NCI-H2081 (cell line): ENCODE results near the gene CACNA1A.
"Not testable (repeated sequence)": the region's sequence is repeated elsewhere in the genome, so short reads cannot be mapped to it uniquely, and the experiment has no call there.

Experiments
- DNase-seq, 2 experiments: peaks; one replicate each; lab custom pipeline; 2025; lab: John Stamatoyannopoulos, UW

Gene CACNA1A

DNA sequence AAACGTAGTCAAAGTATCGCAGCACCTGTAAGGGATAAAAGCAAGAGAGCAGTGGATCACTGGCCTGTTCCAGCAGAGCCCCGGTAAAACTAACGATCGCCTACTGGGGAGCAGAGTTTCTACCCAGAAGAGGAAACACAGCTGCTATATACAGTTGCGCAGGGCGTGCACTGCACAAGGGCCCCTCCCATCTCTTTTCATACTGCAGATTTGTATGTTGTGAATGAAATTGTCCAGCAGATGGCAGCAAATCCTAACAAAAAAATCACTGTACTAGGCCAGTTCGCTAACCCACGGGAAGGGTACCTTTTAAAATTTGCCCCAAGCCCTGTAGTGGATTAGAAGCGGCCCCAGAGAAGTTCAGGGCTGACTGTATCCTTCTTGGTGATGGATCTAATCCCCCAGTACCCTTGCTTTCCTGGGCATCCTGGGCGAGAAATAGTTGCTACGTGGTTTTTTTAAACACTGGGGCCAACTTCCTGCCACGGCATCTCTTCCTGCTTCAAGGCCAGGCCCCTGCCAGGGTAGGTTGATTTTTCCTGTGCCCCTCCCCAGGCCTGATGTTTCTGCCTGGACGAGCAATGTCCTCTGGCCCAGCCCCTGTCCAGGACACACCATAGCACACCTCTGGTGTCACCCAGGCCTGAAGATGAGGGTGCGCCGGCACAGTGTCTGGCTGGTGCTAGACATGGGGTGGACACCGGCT is 229.0 kb downstream of the CACNA1A start:
- peak; percentile 46 to 72 for DNase-seq

GRCh38 chr19:13275016-13275722 is 231.1 kb downstream of the CACNA1A start:
- DNase-seq, result no peak

DNA sequence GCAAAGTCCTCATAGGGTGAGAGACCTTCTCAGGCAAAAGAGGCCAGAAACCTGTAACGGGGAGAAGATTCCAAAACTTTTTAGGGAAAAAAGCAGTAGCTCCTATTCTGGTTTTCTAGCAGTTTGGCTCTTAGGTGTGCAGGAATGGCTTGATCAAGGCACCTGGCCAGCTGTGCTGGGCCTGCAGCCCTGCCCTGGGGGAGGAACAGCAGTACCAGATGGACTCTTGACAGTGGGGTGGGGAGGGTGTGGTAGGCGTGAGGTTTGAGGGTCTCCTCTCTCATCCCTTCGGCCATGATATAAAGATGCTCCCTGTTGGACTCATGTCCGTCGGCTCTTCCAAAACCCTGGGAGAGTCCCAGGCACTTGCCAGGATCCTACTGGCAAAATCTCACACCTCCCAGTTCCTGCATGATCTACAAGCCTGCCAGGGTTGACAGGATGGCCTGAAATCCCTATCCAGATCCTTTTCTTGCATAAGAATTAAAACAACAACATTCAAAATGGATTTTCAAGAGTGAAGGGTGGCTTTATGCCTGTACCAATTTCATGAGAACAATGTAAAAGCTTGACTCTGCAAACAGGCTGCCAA is 235.7 kb downstream of the CACNA1A start:
- DNase-seq, result no peak

DNA sequence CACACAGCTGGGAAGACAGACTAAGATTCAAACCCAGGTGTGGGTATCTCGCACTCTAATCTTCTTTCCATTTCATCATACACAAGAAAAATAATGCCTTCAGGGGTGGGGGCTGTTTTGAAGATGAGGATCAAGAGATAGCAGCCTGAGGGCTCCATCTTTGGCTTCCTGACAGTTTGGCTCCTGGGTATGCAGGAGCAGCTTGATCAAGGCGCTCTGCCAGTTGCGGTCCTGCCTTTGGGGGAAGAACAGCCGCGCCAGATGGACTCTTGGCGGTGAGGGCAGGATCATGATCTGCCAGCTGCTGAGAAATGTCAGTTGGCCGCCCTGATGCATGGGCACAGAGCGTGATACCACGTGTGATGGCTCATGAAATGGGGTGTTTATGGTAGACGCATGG is 236.9 kb downstream of the CACNA1A start:
- DNase-seq, result no peak

DNA sequence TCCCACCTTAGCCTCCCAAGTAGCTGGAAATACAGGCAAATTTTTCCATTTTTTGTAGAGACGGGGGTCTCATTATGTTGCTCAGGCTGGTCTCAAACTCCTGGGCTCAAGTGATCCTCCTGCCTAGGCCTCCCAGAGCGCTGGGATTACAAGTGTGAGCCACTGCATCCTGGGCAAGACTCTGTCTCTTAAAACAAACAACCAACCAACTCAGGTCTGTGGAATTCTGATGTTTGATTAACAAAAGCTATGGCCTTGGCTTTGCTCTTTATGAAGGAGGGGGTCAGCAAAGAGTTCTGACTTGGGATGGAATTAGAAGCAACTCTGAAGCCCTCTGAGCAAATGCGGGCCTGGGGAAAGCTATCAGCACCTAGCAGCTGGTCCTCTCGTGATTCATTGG is 238.4 kb downstream of the CACNA1A start:
- no peak for DNase-seq

DNA sequence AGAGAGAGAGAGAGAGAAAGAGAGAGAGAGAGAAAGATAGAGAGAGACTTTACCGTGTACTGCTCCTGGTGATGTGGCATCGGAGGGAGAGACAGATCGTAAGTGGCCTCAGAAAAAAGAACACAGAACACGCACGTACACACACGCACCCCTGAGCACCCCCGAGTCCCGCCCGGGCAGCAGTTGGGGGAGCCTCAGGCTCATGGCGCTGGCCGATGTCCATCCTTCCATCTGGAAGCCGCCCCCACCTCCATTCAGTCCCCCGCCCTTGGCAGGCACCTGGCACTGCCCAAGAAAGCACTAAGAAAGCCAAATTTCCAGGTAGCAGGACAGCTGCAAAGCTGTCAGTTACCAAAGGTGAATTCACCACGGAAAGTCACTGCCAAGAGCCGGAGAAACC is 239.1 kb downstream of the CACNA1A start:
- no peak for DNase-seq

GRCh38 chr19:13262450-13262849 is 243.8 kb downstream of the CACNA1A start:
- peak in 1 of 2 experiments; percentile 25 for DNase-seq

DNA sequence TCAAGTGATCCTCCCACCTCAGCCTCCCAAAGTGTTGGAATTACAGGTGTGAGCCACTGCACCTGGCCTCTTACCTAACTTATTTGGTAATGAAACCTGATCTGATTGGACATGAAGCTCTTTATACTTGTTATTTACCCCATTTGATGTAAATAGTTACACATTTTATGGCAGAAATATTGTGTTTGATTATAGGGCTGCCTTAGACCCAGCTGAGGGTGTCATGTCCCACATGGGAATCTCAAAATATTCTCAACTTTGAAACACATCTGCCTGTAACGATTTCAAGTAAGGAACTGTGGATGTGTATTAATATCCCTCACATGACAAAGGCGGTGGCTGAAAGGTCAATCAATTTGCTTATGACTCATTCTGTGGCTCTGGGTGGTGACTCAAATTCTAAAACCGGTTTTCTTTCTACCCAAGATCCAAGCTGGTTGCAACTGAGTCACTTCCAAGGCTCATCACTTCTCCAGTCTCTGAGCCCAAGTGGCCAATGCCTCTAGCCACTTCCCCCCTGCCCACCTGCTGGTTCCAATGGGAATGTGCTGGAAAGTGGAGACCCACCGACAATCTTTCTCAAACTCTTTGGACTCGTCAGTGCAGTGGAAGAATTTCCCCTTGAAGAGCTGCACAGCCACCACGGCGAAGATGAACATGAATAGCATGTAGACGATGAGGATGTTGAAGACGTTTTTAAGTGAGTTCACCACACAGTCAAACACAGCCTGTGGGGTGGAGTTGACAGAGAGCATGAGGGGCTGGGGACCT is 245.2 kb downstream of the CACNA1A start:
- no peak for DNase-seq

- DNase-seq, result no peak
These were observed 249.4 kb downstream of the CACNA1A start for GRCh38 chr19:13256918-13257317.

DNA sequence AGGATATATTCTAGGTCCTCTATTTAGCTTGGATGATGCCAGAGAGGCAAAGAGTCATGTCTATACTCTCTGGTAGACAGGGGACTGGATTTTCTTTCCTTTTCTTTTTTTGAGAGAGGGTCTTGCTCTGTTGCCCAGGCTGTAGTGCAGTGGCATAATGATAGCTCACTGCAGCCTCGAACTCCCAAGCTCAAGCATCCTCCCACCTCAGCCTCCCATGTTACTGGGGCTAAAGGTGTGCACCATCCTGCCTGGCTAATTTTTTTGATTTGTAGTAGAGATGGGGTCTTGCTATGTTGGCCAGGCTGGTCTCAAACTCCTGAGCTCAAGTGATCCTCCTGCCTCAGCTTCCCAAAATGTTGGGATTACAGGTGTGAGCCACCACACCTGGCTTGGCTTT is 249.9 kb downstream of the CACNA1A start:
- DNase-seq, result not testable (repeated sequence)

- no peak for DNase-seq
These were observed 250.6 kb downstream of the CACNA1A start for GRCh38 chr19:13255719-13256059.

DNA sequence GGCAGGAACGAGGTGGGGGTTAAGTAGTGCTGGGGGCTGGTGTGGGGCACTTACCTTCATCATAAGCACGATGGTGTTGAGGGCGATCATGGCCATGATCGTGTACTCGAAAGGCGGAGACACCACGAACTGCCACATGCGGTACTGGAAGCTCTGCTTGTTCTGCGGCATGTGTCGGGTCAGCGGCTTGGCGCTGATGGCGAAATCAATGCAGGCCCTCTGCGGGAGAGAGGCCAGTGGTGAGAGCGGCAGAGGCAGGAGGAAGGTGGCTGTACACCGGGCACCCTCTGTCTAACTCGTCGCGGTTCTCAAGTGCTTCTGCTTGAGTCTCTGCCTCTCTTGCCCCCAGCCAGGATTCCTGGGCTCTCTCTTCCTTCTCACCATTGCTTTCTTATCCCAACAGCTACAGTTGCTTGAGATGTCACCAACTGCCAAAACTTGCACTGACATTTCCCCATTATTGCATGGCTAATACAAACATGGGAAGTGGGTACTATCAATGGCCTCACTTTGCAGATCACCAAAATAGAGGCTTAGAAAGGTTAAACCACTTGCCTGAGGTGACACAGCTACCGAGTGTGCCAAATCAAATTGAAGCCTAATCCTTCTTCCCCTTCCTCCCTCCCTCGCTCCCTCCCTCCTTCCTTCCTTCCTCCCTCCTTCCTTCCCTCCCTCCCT is 251.1 kb downstream of the CACNA1A start:
- DNase-seq, result no peak

DNA sequence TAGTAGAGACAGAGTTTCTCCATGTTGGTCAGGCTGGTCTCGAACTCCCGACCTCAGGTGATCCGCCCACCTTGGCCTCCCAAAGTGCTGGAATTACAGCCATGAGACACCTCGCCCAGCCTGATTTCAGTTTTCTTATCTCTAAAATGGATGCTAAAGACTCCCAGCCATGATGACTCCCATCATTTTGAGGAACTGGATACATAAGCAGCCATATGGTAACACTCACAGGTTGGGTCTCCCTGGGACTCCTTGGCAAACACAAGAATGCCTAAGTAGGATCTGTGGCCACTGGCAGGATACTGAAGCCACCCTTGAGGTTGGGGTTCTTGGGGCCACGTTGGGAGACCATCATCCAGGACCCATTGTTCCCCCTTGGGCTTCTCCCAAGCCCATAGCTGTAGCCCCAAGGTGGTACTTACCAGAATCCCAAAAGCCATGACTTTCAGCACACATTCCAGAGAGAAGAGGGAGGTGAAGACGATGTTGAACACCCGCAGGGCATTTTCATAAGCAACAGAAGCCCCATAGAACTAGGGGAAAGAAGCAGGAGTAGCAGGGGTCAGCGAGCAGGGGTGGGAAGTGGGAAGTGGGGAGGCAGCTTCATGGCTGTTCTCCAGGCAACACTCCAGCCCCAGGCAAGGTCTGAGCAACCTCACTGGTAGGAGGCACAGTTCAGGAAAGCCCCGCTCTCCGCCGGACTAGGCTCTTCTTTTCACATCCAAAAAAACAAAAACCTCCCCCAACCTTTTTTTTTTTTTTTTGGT is 253.5 kb downstream of the CACNA1A start:
- no peak for DNase-seq

GRCh38 chr19:13244920-13245319 is 261.4 kb downstream of the CACNA1A start:
- no peak for DNase-seq

DNA sequence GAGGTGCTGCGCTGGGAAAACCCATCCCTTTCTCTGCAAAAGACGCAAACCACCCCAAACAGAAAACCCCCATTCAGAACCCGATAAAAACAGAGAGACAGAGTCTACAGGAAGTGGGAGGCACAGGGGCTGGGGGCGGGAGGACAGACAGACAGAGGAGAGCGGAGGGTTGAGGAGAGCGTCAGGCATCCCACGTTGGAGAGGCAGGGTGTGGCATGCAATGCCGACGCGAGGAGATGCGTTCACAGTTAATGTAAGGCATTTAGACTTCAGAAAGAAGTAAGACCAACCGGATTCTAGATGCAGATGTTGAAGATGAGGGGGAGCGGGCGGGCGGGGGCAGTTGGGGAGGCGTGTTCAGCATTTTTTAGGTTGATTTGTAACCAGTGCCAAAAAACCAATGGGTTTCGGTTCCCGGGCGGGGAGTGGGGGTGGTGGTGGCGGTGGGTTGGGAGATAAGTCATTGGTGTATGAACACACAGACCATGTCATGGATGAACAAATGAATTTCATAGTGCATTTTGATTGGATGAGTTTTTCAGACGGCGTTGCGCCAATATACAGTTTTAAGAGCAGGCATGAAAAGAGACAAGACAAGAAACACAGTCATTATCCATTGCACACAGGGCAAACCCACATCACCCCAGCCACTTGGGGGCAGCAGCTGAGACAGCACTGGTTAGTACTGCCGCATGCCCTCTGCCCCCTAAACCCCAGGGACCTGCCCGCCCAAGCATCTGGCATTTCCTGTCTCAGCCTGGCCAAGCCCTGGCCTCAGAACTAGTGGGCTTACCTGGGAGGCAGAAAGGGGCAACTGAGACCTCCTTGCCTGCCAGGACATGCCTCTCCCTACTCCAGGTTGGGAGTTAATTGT is 264.8 kb downstream of the CACNA1A start:
- no peak for DNase-seq

GRCh38 chr19:13240312-13241022 is 265.8 kb downstream of the CACNA1A start:
- DNase-seq, result no peak

DNA sequence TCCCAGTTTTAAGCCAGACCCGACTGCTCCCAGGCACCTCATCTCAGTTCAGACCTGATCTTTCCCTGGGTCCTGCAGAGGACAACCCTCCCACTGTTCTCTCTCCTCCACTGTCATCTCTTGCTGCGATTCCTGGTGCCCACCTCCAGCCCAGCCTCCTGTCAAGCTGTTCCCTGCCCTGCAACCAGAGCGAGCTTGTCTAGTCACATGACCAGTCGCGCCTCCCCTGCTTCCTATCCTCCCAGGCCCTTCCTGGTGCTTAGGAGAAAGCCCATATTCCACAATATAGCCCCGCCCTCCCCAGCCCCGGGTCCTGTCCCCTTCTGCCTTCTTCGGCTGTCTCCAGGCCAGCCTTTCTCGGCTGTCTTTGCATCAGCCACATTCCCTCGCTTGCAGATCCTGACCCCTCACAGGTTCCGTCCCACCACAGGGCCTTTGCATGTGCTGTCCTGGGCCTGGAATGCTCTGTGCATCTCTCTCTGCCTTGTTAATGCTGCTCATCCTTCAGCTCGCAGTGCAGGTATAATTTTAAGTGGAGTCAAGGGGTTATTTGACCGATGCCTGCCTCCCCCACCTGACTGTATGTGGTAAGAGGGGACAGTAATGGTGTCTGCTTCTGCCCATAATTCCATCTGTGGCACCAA is 267.3 kb downstream of the CACNA1A start:
- DNase-seq, result no peak

DNA sequence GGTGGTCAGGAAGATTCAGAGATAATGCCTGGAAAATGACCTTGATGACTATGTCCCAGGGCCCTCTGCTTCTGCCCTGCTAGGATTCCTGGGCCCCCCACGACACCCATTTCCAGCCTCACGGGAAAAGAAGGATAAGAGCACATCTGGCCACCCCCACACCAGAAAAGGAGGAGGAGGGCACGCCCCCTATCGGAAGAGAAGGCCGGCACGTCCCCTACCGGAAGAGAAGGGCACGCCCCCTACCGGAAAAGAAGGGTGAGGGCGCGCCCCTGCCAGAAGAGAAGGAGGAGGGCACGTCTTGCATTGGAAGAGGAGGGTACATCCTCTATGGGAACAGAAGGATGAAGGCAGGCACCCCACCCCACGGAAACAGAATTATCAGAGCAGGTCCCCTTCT is 271.8 kb downstream of the CACNA1A start:
- no peak for DNase-seq

DNA sequence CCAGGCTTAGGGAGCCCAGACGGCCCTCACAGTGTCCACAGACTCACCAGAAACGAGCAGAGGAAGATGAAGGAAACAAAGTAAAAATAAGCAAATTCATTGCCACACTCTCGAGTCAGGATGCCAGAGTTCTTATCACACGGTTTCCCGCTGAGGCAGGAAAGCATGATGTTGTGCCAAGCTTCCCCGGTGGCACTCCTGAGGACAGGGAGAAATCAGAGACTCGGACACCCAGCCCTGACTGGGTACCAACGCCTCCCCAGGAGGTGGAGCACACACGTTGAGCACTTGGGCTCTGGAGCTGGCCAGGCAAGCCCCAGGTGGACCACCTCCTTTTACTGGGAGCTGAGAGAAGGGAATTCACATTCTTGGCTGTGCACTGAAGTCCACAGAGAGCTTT is 274.6 kb downstream of the CACNA1A start:
- no peak for DNase-seq
